Breast epithelium (tissue), 3 donors: Measurements from ENCODE around the gene ZNF362.

Source experiments
- CTCF ChIP-seq, 3 donors: fragments of 450-650 bp; IDR thresholded peaks; one replicate each; pipeline ENCODE4 v1.5.1; 2016 to 2017; ENCODE audit warnings: antibody characterized with exemption in 3 of 3, mild to moderate bottlenecking in 3 of 3, moderate library complexity in 3 of 3
- POLR2A ChIP-seq: fragments of 450-650 bp; IDR thresholded peaks from one replicate; pipeline ENCODE4 v1.6.1; 2016; ENCODE audit warnings: antibody characterized with exemption, mild to moderate bottlenecking, moderate library complexity
- POLR2AphosphoS5 ChIP-seq, 3 donors: sonication (generic); formaldehyde crosslinking; IDR thresholded peaks; one replicate each; pipeline ENCODE4 v1.6.1; 2017; ENCODE audit warnings: antibody characterized with exemption in 3 of 3

GRCh38 chr1:33297911-33298622 lies 41.8 kb downstream of the ZNF362 start:
- TF ChIP-seq CTCF (IDR thresholded peaks at IDR 0.05) (no peak), POLR2A (no peak), POLR2AphosphoS5 (IDR thresholded peaks at IDR 0.05) (no peak)
